HG02623 (cell line): ENCODE results near the gene SH3TC2.

ENCODE experiments used
- ATAC-seq: cut with Tn5 transposase; IDR thresholded peaks from one replicate; pipeline ENCODE4 v1.9.1; 2021; ENCODE audit warnings: moderate library complexity; ENCODE audit not compliant: unreplicated experiment

SH3TC2 gene

DNA sequence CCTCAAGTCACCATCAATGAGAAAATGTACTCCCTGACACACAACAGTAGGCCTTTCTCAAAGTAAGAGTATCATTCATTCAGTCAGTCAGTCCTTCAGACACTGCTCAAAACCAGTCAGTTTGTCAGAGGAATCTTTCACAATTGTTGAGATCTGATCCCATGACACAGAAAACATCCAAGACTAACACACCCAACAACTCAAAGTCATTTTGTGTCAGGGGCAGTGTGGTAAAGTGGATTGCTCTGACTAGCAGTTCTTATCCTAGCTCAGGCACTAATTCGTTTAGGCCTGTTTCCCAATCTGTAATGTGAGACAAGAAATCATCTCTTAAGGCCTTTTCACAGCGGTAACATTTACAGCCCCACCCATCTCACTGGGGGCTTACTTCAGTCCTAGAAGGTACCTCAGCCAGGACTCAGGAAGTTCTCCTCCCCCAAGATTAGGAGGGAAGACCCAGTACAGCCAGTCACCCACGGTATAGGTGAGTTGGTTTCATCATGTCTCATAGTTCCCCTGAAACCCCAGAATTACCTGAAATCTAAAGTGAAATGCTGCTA, 31.9 kb downstream of the SH3TC2 start:
- no peak for ATAC-seq

DNA sequence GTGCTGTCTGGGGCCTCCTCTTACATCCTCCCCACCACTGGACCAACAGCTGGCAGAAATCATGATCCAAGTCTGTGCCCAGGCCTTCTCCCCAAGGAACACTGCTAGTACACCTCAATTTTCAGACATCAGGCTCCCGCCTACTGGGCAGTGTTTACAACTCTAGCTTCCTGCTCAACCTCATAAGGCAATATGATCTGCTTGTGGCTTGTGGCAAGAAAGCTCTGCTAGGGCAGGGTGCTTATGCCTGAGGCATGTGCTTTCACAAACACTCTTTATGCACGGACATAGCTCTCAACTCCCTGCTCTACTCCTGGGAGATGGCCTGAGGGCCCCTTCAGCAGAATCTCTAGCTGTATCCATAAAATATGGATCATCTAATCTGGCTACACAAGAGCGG, 32.5 kb downstream of the SH3TC2 start:
- ATAC-seq, result no peak

DNA sequence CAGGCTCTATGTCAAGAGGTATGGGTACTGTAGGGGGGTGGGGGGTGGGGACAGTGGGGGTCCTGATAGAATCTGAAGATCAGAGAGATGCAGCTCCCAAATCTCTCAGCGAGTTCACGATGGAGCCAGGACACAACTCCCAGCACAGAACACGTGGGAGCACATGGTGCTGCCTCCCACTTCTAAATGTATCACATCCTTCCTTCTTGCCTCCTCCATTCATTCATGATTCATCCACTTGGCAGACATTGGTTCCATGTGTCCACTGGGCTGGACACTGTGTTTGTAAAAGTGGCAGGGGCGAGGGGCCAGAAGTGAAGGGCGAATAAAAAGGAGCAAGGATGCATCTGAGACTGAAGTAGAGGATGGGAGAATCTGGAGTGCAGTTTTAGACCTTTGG, 33.9 kb downstream of the SH3TC2 start:
- no peak for ATAC-seq

DNA sequence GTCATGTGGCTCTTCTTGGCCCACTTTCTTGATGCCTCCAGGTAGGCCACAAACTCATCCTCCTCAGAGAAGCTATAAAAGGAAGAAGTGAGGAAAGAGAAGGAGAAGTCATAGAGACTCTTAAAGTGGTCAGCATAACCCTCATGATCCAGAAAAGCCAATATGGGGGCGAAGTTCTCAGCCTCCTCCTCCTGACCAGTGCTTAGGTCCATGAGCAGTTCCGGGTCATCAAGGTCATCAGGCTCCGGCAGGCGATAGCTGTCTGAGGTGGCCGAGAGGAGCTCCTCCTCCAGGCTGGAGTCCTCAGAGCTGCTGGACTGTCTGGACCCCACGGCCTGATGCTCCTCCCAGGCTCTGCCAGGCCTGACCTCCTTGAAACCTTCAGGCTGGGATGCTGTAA, 34.7 kb downstream of the SH3TC2 start:
- no peak for ATAC-seq

DNA sequence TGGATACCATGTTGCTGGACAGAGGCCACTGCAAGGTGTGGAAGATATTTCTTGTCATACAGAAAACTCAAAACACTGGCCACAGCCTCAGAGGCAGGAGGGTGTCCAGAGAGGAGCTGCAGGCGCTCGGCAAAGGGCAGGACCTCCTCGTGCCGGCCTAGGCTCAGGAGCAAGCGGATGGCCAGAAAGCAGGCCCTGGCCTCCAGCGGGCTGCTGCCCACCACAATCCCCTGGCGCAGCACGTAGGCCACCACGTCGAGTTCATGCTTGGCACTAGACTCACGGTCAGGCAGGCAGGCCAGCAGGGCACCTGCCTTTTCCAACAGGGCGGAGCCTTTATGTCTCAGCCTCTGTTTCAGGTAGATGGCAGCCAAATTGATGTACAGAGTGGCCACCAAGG, 35.2 kb downstream of the SH3TC2 start:
- ATAC-seq, result no peak

DNA sequence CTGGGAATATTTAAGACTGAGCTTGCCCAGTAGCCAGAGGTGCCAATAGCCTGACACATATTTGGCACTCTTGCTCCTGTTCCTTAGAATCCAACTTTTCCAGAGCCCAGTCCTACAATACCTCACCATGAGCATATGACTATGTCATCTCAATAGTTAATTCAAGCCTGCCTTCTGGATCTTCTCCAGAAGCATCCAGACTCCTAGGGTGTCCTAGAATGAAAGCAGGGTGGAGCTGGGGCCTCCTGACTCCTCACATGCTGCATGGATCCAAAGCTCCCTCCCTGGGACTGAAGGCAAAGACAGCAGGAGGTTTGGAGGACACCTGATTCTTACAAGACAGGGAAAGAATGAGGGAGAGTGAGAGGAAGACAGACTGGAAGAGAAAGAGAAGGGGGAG, 37.9 kb downstream of the SH3TC2 start:
- no peak for ATAC-seq

DNA sequence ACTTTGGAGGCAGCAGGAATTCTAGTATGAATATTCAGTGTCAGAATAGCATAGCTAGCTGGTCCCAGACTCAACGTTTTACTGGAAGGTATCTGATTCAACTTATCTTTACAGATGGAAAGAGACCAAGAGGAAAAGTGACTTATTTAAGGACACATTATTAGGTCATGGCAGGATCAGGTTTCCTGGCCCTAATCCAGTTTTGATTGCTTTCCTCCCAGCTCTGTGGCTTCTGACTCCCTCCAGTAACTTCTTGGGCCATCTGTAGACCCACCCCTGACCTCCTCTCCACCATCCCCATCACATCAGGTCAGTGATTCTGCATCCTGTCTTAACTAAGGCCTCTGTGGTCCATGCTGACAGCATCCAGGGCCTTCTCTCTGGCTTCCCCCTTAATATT, 38.4 kb downstream of the SH3TC2 start:
- no peak for ATAC-seq

DNA sequence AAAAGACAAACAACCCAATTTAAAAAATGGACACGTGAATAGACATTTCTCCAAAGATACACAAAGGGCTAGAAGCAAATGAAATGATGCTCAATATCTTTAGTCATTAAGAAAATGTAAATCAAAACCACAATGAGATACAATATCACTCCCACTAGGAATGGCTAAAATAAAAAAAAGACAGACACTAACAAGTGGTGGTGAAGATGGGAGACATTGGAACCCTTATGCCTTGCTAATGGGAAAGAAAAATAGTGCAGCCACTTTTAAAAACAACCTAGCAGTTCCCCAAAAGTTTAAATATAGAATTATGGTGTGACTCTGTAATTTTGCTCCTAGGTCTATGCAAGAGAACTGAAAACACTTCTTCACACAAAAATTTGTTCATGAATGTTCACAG, 40.7 kb downstream of the SH3TC2 start:
- no peak for ATAC-seq

DNA sequence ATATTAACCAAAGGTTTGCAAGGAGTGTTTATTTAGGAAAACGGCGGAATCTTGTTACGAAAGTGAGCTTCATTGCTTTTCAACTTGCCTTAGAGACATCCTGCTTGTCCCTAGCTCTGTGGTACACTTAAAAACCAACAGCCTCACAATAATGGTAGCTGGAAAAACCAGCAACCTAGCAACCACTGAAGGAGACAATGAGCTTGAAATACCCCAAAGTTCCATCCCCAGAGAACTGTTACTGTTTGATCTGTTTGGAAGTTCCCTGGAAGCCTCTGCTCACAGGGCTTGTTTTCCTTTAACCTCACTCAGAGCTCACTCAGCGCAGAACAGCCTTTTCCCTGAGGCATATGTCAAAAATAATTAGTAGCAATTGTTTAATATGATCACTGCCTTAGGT, 43.2 kb downstream of the SH3TC2 start:
- ATAC-seq, result no peak

DNA sequence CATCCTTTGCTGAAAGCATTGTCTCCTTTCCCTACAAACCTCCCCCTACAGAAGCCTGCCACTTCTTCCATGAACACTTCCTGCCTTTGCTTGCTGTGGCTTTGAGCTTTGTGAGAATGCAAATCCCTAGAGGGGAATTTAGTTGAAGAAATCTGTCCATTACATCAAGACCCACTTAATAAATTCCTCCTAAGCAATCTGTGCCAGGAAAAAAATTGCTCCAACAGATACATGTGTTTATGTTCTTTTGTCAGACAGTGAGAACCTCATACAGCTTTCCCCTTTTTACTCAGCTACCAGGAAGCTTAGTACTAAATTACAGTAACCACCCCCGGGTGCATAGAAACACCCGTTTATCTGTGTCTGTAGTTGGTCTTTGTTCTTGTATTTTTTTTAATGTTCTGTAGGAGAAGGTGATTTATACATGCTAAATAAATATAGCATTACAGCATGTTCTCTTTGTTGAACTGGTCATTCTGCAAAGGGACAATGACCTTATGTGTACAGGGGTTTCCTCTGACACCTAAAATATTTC, 43.9 kb downstream of the SH3TC2 start:
- ATAC-seq, result no peak

DNA sequence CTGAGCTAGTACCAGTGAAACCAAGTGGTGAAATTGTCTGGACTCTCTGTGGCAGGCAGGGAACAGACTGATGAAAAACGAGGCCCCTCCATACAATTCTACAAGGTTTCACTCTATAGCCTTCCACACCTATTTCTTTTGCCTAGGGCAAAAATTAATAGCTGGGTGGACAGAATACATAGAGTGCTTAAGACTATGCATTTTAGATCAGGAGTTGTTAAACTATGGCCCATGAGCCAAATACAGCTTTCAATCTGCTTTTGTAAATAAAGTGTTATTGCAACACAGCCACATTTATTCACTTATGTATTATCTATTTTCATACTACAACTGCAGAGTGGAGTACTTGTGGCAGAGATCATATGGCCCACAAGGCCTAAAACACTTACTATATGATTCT, 45.2 kb downstream of the SH3TC2 start:
- no peak for ATAC-seq

DNA sequence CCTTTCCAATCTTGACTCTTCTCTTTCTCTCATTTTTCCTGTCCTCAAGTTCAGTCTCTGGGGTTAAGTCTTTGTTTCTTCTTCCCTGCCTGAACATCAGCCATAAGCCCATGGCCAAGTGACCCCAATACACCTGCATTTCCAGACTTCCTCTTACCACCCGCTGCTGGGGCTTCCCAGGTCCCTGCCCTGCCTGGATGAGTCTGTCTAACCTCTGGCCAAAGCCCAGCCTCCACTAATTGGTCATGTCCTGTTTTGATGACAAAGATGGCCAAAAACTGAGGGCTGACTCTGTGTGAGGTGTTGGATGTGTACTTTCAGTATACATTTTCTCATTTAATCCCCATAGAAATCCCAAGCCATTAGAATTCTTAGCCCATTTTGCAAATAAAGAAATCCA, 47.3 kb downstream of the SH3TC2 start:
- ATAC-seq, result no peak

DNA sequence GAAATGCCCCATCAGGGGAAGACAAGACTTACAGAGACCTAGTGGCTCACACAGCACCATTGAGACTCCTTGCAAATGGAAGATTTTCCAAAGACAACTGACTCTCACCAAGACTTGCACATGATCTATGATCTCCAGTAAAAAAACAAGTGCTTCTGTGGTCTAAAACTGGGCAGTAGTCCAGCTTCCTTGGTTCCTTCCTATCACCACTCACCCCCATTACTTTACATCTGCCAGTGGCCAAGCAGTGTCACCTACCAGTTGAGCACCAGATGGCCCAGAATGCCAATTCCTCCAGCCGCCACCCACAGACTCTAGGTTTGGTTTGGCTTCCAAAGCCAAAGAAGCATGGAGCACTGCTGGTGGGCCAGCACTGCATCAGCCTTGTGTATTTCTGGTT, 47.7 kb downstream of the SH3TC2 start:
- ATAC-seq, result no peak

DNA sequence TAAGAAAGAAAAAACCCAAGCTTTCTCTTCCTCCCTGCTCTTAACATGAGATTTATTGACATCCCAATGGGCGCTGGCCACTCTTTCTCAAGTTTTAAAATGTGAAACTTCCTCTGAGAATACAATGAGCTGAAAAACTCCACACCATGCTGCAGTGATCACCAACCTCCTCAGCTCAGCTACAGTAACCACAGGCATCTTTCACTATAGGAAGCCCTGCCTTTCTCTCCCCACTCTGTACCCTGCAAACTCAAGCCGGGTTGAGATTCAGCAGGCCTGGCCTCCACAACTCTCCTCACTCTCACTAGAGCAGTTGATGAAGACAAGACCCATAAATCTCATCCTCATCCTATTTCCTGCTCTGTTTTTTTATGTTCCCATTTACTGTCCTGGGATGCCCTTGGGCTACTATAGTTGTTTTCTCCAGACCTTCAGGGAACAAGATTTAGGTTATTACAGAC, 48.3 kb downstream of the SH3TC2 start:
- no peak for ATAC-seq

DNA sequence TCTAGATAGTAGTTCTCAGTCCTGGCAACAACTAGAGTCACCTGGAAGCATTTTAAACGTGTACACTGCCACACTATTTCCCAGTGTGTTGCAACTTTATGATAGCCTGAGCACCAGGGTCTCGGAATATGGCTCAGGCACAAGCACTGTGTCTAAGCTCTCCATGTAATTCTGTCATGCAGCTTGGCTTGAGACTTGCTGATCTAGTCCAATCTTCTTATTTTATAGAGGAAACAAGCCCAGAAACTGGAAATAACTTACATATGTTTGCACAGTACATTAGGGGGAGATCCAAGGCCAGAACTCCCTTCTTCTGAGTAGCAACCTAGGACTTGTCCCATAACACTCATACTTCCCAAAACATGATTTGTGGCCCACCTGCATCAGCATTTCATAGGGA, 49.1 kb downstream of the SH3TC2 start:
- no peak for ATAC-seq

DNA sequence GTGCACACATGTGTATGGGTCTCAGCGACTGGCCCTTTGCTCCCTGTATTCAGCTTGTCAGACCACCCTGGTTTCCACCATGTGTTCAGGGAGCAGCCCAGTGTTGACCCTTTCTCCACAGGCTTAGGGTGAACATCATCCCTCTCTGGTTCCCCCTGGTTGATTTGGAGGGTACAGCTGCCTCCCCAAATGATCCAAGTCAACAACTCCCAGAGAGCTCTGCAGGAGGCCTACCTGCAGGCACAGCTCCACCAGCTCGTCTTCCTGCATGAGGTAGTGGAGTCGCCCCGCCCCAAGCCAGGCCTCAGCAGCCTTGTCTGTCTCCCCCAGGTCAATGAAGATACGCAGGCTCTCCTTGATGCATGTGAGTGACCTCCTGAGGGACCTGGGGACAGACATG, 50.5 kb downstream of the SH3TC2 start:
- no peak for ATAC-seq

DNA sequence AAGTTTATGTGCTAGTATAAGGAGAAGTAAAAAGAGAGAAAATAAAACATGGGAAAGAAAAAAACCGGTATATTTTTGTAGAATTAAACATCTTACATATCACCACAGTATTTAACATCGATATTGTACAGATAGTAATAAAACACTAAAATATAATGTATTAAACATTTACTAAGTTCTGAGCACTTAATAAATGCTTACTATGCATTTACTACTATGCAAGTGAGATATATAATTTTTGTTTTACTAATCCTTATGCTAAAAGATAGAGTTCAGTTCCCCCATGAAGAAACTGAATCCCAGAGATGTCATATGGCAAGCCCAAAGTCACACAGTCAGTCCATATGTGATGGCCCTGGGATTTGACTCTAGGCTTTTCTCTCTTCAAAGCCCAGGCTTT, 51.1 kb downstream of the SH3TC2 start:
- no peak for ATAC-seq

DNA sequence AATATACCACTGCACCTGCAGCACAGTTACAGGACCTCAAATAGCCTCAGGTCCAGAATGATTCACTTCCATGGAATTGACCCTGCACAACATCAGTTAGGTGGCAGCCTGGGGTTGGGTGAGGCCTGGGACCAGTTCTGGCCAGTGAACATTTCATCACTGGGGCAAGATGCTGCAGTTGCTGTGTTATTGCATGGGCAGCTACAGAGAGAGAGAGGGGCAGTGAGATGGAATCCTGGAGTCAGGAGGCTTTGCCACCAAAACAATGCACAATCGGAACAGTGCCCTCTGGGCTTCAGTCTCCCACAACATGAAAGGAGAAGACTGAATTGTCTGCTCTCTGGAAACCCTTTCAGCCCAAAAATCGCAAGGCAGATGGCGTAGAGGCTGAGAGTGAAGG, 51.8 kb downstream of the SH3TC2 start:
- ATAC-seq, result no peak

DNA sequence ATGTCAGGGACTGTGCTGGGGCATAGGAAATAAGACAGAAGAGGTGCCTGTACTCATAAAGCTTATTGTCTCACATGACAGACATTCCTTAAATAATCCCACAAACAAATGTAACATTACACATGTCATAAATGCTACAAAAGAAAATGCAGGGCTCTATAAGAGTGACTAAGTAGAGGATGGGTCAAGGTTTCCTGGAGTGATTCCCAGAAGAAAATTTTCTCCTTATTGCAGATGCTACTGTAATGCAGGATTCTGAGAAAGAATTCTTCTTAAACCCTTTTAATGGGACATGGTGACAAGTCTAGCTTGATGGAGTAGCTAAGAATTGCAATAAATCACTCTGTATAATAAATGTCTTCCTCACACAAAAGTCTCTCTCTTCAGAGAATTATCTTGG, 55.7 kb downstream of the SH3TC2 start:
- ATAC-seq, result no peak

DNA sequence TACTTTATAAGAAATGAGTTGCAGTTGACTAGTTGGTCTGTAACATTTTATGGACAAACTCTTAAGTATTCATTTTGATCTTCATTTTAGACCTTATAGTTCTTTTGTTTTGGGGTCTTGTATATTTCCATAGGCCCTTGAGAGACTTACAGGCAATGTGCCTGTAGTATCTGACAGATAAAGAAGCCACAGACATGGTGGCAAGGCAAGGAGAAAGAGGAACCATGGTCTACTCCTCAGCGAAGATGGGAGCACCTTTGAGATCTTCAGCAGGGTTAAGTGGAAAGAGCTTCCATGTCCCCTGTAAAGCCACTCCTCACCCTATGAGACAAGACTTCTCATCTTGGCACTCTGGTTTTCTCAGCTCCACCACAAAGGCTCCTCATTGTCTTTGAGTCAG, 56.4 kb downstream of the SH3TC2 start:
- no peak for ATAC-seq

DNA sequence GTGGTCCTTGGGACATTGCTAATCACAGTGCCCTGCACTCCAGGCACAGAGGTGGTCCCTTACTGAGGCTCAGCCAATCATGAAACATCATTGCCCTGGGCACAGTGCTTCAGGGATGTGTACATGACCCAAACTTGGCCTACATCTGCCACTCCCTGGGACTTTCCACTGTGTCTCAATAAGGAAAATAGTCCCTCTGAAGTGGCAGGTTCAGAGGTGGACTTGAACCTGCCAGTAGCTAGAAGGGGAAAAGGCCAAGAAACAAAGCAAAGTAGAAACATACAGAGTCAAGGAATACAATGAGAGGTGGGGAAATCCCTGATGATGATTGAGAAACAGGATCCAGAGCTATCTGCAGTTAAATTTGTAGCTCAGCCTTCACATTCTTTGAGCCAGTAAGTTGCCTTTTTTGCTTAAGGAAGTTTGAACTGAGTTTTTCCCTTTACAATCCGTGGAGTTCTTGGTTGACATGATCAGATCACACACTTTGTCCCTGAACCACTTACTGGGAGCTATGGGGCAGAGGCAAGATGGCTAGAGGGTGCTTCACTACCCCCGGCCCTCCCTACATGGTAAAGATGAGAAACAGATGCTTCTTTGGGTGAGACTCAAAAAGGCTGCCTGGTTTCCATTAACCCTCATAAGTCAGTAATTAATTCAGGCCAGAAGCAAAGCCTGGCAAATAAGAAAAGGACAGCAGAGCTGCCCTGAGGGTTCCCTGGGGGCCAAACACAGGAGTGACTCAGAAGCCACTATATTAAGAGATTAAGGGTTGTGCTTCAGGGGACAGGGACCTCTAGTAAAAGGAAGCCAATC, 57.6 kb downstream of the SH3TC2 start:
- ATAC-seq, result no peak

DNA sequence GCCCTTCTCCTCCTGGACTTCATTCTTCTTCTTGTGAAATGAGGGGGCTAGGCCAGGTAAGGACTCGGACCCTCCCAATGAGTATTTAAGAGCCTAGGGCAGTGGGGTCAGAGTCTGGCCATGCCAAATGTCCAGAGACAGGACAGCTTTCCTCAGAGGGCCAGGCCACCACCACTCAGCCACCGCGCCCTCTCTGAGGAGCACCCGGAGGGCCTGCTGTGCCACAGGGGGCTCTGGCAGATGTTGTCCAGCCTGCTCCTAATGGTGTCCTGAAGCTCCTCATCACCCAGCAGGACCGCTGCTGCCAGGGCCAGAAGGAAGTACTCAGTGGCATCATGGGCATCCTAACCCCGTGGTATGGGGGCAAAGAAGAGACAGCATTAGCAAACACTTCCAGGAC, 58.3 kb downstream of the SH3TC2 start:
- no peak for ATAC-seq
